RWPE1 (cell line): ENCODE results near the gene B3GNT4.

Source experiments
- CTCF ChIA-PET: fragments of 350-600 bp; sonication (Branson Sonifier 250); formaldehyde crosslinking; extraction: SDS; loops from one replicate; lab custom pipeline; 2021; lab: Yijun Ruan, JAX
- POLR2A ChIA-PET: fragments of 400-600 bp; formaldehyde crosslinking; extraction: SDS; loops from one replicate; lab custom pipeline; 2020; ENCODE audit warnings: antibody characterized with exemption; ENCODE audit not compliant: low non-redundant PET; lab: Yijun Ruan, JAX
- DNase-seq: peaks from one replicate; pipeline ENCODE4 v3.0.0; 2012; ENCODE audit warnings: low spot score
- H3K27ac ChIP-seq: fragments of 450-650 bp; 2 replicates; pipeline ENCODE4 v1.5.1; 2017
- TF ChIP-seq, protein P1 (sequence below): fragments of 450-650 bp; conservative IDR thresholded peaks from 2 replicates; pipeline ENCODE4 v1.5.1; 2017; ENCODE audit warnings: low read depth, mild to moderate bottlenecking

Gene B3GNT4

DNA sequence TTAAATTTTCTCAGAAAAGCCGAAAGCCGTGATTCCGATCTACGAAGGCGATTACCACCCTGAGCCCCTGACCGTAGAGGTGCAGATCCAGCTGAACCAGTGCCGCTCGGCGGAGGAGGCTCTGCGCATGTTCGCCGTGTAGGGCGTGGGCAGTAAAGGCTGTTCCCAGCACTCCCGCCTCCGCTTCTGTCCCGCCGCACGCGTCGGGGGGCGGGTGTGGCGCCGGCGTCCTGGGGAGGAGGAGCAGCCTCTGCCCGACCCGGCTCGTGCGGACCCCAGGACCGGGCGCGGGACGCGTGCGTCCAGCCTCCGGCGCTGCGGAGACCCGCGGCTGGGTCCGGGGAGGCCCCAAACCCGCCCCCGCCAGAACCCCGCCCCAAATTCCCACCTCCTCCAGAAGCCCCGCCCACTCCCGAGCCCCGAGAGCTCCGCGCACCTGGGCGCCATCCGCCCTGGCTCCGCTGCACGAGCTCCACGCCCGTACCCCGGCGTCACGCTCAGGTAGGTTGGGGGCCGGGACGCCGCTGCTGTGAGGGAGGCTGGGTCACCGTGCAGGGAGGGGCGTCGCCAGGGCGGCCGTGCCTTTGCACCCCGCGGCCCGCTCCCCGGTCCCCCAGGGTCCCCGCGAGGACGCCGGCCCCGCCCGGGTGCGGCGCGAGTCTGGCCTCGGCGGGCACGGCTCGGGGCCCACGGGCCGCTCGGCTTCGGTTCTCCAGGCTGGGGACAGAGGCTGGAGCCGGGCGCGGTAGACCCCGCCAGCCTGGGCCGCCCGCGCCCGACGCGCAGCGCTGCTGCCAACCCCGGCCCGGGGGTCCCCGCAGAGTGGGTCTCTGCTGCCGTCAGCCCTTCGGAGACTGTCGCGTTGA is at the start of gene B3GNT4:
Gene B3GNT4, plus strand, starts transcription at position 409 of the 866 bp plus-strand sequence. CDS start 910 bp downstream, outside the sequence.
- POLR2A ChIA-PET: no interaction called here
- peak; percentile 69 for DNase-seq
- TF ChIP-seq, protein P1, sequence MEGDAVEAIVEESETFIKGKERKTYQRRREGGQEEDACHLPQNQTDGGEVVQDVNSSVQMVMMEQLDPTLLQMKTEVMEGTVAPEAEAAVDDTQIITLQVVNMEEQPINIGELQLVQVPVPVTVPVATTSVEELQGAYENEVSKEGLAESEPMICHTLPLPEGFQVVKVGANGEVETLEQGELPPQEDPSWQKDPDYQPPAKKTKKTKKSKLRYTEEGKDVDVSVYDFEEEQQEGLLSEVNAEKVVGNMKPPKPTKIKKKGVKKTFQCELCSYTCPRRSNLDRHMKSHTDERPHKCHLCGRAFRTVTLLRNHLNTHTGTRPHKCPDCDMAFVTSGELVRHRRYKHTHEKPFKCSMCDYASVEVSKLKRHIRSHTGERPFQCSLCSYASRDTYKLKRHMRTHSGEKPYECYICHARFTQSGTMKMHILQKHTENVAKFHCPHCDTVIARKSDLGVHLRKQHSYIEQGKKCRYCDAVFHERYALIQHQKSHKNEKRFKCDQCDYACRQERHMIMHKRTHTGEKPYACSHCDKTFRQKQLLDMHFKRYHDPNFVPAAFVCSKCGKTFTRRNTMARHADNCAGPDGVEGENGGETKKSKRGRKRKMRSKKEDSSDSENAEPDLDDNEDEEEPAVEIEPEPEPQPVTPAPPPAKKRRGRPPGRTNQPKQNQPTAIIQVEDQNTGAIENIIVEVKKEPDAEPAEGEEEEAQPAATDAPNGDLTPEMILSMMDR: no peak
- CTCF ChIA-PET: interaction anchor here (1.0 kb wide), 1 partner anchor 13 kb away, joined by 5 read pairs; no protein-coding TSS in a partner anchor
- peak within 1 kb of the TSS; percentile 64 for H3K27ac ChIP-seq

DNA sequence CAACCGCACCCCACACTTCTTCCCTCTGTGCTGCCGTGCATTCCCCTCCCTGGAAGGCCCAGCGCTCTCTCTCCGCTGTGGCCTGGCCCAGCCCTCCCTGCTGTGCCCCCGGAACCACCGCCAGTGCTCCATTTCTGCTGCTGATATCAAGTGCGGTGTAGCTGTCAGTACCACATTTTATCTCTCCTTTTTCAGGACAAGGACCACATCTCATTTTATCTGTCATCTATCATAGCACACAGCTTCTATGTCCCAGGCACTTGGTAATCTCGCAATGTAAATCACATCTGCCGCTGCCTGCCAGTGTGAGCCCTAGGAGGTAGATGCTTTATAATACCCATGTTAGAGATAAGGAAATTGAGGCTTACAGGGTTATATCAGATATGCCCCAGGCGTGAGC is 47.8 kb upstream of the B3GNT4 start:
- TF ChIP-seq, protein P1: no peak
- H3K27ac ChIP-seq: no peak overlapping the region
- no peak for DNase-seq
- ChIA-PET CTCF (interaction anchor here (1.0 kb wide), 1 partner anchor 35 kb away, joined by 4 read pairs; no protein-coding TSS in a partner anchor), POLR2A (no interaction called here)

DNA sequence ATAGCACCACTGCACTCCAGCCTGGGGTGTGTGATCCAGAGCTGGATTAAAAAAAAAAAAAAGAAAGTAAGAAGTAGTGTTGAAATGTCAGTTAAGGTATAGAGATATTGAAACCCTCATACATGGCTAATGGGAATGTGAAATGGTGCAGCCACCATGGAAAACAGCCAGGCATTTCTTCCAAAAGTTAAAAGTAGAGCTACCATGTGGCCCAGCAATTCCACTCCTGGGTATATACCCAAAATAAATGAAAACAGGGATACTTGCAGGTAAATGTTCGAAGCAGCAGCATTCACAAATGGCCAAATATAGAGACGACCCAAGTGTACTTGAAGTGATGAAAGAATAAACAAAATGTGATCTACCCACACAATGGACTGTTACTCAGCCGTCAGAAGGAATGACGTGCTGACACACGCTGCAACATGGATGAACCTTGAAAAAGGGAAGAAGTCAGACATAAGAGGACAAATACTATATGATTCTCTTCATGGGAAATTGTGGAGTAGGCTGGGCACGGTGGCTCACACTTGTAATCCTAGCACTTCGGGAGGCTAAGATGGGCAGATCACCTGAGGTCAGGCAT is 44.7 kb upstream of the B3GNT4 start:
- no peak overlapping the region for H3K27ac ChIP-seq
- CTCF ChIA-PET: interaction anchor here (0.6 to 1.4 kb wide), 4 partner anchors 32 to 574 kb away, joined by 4 to 5 read pairs (median 4); no protein-coding TSS in a partner anchor
- no peak for DNase-seq
- POLR2A ChIA-PET: no interaction called here
- TF ChIP-seq, protein P1: no peak

DNA sequence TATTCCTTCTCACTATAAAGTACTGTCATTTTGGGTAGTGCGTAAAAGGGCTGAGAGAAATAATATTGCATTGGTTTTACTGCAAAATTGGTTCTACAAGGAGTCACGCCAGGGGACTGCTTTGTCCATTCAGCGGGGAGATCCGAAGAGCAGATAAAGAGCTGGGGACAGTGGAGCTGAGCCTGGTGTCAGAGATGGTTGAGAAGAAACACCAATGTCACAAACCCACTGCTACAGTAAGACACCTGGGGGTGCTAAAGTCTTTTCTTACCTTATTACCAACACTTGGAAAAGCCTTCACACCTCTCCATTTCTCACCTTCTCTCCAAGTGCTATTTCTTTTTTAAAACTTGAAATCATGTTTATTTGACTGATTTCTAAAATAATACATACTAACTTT is 43.6 kb upstream of the B3GNT4 start:
- DNase-seq: no peak
- CTCF ChIA-PET: interaction anchor here (1.4 kb wide), 1 partner anchor 31 kb away, joined by 5 read pairs; no protein-coding TSS in a partner anchor
- POLR2A ChIA-PET: no interaction called here
- H3K27ac ChIP-seq: no peak overlapping the region
- TF ChIP-seq, protein P1: no peak

DNA sequence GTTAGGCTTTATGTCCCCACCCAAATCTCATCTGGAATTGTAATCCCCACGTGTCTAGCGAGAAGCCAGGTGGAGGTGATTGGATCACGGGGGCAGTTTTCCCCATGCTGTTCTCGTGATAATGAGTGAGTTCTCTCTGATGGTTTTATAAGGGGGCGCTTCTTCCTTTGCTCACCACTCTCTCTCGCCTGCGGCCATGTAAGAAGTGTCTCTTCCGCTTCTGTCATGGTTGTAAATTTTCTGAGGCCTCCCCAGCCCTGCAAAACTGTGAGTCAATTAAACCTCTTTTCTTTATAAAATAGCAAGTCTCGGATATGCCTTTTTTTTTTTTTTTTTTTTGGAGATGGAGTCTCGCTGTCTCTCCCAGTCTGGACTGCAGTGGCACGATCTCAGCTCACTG is 42.7 kb upstream of the B3GNT4 start:
- CTCF ChIA-PET: interaction anchor here (0.6 kb wide), 2 partner anchors 667 to 681 kb away, joined by 3 read pairs; no protein-coding TSS in a partner anchor
- POLR2A ChIA-PET: no interaction called here
- TF ChIP-seq, protein P1: no peak
- H3K27ac ChIP-seq: no peak overlapping the region
- no peak for DNase-seq

DNA sequence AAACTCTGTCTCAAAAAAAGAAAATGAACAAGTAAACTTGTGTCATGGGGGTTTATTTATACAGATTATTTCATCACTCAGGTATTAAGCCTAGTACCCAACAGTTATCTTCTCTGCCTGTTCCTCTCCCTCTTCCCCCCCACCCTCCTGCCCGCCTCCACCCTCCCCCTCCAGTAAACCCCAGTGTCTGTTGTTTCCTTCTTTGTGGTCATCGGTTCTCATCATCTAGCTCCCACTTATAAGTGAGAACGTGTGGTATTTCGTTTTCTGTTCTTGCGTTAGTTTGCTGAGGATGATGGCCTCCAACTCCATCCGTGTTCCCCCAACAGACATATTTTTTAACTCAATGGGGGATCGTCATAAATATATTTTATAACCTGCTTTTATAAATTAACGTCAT is 41.8 kb upstream of the B3GNT4 start:
- H3K27ac ChIP-seq: no peak overlapping the region
- ChIA-PET CTCF (interaction anchor here (0.6 kb wide), 1 partner anchor 668 kb away, joined by 3 read pairs; no protein-coding TSS in a partner anchor), POLR2A (no interaction called here)
- TF ChIP-seq, protein P1: no peak
- no peak for DNase-seq
